Fibroblast of gingiva (primary cell): ENCODE results near the gene FGF1.
"Not testable (repeated sequence)": the region's sequence is repeated elsewhere in the genome, so short reads cannot be mapped to it uniquely, and the experiment has no call there.

Experiments used
- DNase-seq: peaks from one replicate; pipeline ENCODE4 v3.0.0-alpha.2; 2011; ENCODE audit warnings: low read depth

Gene FGF1

DNA sequence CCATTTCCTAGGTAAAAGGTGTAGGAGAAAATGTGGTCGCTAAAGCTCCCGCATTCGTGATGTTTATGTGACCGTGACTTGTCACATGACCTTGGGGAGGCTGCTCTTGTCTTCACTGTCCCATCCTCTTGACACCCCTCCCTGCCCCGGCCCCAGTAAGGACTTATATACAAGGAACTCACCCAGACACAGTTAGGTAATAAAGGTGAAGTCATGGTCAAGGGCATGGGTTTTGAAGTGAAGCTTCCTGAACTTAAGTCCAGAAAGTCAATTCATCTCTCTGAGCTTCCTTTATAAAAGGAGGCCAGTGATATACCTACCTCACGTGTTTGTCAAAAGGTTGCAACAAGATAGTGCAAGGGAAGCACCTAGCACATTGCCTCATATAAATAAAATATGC is 17.6 kb downstream of the FGF1 start:
- DNase-seq: no peak

DNA sequence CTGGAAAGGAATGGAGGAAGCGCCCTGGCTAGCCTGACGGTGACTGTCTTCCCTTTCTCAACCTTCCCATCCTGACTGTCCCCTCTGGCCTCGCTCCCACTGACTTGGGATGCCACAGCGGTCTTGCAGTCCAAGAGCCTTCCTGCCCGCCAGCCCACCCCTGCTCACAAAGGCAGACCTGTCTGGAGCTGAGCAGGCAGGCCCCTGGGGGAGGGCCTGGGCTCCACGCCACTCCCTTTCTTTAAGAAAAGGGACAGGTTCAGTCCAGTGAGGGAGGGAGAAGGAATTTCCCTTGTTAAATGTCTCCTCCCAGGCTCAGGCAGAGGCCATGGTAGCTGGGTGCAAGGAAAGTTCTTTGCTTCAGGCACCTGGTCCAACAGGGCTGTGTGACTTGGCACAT is 18.1 kb downstream of the FGF1 start:
- no peak for DNase-seq

DNA sequence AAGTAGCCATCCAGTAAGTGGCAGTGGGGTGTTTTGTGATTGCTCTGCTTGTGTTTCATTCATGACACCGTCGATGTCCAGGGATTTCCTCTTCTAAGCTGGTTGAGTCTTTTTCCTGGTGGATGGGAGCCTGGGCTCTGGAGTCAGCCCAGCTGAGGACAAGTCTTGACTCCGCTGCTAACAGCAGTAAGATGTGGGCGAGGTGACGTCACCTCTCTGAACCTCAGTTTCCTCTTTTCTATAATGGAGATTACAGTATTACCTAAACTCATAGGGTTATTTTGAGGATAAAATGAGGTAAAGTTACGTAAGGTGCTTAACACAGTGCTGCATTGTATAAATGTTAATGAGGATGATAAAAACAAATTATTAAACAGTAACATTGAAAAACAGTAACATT is 21.3 kb downstream of the FGF1 start:
- no peak for DNase-seq

DNA sequence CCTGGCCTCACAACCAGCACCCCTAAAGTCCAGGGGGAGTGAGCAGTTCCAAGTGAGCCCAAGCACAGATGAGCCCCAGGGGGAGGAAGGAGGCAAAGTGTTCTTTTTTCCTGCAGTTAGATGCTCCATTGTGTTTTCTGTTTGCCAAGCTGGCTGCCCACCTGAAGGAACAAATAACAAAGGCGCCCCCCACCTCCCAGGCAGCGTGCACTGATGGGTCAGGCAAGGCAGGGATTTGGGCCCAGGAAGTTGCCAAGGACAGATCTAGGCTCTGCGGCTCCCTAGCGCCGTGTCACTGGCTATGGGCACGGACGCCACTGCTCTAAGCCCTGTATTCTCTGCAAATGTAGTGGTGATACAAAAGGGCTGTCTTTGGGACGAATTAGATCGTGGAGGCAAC is 21.8 kb downstream of the FGF1 start:
- DNase-seq: no peak

DNA sequence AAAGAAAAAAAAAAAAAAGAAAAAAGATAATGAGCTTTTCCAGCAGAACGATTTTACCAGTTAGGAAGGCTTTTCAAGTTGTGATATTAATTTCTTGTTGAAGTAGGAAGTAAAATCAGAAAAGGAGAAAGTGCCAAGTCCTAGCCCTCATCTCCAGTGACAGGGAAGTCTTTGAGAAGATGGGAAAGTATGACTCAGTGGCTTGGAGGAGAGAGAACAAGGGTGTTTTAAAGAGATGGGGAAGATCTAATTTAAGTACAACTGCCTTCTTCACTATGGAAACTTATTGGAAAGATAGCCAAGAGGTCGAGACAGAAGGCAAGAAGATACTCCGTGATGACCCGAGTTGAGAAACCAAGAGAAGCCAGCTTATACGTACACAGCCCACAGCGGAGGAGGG is 22.6 kb downstream of the FGF1 start:
- DNase-seq: no peak

DNA sequence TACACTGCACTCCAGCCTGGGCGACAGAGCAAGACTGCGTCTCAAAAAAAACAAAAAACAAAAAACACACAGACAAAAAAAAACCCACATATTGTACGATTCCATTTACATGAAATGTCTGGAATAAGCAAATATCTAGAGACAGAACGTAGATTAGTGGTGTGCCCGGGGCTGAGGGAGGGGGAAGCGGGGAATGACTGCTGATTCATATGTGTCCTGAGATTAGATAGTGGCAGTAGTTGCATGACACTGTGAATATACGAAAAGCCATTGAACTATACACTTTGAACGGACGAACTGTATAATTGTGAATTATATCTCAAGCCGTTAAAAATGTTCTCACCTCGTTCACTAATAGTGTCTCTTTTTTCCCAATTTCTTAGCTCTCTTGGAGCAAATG is 23.9 kb downstream of the FGF1 start:
- DNase-seq: no peak

DNA sequence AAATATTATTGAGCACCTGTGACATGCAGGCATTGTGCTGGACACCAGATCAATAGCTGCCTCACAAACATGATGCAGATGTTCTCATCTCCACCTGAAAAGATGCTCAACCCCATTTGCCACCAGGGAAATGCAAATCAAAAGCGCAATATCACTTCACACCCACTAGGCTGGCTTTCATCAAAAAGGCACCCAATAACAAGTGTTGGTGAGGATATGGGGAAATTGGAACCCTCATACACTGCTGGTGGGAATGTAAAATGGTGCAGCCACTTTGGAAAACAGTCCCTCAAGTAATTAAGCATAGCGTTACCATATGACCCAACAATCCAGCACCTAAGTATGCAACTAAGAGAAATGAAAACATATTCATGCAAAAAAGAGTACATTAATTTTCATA is 24.7 kb downstream of the FGF1 start:
- no peak for DNase-seq

DNA sequence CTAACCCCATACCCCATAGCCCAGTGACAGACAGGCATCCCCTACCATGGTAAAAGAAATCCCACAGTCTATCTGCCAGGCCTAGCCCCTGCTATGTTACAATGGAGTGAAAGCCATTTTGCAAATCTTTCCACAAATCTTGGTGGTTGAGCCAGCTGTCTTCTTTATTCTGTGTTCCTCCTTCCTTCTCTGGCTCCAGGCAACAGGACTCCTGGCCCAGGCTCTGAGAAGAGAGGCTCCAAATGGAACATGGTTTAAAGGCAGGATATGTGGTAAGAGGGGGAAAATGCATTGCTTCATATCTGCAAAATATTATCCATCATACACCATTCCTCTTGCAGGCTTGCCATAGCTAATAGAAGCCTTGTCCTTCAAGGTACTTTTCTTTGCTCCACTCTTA is 25.2 kb downstream of the FGF1 start:
- DNase-seq: peak; percentile 32

DNA sequence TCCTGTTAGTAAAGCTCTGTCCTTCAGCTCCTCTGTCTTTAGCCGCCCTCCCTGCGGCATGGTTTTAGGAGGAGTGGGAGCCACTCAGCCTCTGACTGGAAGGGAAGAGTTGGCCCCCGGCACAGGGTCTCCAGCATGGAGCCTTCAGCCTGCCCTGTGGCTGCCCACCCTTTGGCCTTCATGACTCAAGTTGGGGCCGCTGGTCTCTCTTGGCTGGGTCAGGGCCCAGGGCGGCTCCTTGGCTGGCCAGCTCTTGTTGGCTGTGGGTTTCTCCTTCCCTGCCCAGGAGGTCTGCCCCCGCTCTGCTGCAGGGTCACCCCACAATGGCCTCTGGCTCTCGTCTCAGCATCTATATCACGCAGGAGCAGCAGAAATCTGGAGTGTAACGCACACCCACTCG is 25.7 kb downstream of the FGF1 start:
- no peak for DNase-seq

DNA sequence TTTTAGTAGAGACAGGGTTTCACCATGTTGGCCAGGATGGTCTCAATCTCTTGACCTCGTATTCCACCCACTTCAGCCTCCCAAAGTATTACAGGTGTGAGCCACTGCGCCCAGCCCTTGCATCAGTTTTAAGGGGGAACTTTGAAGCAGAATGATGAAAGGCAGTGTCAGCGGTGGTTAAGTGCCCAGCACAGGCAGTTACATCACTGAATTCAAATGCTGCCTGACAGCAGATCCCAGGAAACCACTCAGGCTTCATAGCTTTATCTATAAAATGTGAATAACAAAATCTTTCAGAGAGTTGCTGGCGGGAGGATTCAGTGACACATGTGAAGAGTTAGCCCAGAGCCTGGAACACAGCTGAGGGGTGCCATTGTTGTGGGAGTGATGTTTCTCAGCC is 26.5 kb downstream of the FGF1 start:
- no peak for DNase-seq

DNA sequence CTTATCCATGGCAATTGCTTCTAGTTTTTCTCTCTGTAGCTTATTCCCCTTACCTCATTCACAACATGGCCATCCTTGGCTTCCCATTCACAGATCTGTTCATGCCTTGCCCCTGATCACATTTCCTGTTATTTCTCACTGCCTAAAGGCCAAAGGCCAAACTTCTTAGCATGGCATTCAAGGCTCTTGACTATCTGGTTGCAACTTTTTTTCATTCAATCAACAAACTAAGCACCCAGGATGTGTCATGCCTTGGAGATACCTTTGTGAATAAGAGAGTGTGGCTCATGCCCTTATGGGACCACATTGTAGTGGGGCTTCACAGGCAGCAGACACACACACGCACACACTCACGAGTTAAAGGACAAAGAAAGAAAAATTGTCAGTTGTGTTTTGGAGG is 27.6 kb downstream of the FGF1 start:
- DNase-seq: no peak

DNA sequence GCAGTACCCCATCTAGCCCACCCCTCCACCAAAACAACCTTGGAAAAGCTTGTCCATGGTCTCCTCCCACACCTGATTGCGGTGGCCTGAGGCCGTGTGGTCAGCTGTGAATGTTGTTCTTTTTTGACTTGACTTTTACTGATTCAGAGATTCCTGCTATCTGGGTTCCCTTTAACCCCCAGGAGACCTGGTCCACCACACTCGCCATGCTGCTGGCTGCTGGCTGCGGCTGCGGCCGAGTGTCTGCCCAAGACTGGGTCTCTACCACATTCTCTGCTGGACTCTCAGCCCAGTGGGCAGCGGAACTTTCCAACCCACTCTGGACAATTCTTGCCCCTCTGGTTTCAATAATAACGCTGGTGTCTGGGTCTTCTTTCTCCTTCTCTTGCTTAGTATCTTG is 28.4 kb downstream of the FGF1 start:
- DNase-seq: no peak

DNA sequence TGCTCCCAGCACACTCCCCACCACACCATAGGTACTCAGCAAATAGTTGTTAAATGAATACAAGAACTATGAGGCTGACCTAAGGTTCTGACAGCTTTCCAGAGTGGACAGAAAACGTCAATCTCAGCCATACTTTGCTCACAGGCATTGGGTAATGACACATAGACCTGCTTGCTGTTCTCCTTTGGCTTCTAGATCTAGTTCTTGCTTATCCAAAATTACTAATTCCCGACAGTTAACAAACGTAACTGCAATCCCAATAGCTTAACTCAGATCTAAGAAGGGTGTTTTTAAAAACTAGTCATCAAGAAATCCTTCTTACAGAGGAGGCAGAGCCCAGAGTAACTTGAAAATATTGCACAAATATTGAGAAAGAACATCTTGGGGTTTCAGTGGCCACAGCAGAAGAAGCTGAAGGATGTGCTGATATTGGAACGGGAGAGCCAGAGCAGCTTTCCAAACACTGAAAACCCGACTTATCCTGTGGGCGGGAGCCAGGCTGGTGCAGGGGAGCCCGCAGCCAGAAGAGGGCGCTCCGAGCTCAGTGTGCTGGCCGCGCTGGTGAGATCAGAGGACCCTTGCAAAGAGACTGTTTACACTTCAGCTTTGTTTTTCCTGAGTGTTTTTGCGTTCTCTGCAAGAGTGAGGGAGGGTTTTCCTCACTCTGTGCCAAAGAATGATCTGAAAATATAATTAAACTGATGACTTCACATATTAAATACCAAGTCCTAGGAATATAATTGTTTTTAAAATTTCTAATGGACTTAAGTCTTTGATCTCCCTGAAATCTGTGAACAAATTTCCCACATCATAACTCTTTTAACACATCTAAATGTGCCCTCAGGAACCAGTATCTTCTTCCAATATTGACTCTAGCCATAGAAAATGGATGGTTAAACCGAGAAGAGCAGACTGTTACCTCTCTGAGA is 30.3 kb downstream of the FGF1 start:
- peak; percentile 85 for DNase-seq

DNA sequence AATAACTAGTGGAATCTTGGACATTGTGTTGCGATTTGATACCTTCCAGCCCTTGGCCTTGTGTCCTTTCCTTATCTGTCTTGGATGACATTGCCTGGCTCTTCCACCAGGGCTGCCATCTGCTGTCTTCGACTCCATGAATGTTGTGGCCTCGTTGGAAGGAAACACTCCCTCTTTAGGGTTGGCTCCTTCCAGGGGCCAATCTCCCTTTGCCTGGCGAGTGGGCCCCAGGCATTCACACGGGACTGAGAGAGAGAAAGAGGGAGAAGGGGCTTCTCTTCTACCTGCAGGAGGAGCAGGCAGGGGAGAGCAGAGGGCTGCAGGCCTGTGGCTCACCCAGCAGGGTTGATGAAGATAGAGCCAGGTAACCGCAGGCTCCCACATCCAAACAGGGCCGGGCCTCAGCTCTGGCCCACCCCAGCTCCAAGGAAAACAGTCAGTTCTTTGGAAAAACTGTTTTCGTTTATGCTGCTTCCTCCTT is 31.3 kb downstream of the FGF1 start:
- no peak for DNase-seq

DNA sequence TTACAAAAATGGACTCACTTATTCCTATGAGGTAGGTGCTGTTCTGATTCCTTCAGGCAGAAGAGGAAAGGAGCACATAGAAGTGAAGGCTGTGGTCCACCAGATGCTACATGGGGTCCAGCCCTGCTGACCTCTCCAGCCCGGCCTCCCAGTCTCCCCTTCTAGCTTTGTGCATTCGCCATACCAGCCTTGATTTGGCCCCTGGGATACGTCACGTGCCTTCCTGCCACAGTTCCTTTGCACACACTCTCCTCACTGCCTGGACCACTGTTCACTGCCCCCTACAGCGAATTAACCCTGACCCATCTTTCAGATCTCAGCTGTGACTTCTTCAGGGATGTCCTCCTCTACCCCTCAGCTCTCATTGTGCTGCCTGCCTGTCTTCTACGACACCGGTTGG is 32.6 kb downstream of the FGF1 start:
- no peak for DNase-seq

DNA sequence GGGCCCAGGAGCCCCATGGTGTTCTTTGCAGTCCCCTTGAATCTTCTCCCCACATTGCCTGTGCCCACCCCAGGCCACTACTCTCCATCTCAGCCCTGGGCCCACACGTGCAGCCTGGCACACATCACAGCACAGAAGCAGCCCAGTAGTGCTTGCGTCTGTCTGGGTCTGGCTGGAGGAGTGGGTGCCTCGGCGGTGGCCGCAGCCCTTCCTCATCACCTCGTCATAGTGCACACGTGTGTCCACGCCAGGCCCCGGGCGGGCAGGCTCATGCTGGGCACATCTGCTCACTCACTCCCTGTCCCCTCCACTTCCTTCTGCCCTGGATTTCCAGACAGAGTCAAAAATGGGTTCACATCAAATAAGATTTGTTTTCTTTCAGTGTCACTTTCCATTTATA is 33.3 kb downstream of the FGF1 start:
- DNase-seq: no peak

DNA sequence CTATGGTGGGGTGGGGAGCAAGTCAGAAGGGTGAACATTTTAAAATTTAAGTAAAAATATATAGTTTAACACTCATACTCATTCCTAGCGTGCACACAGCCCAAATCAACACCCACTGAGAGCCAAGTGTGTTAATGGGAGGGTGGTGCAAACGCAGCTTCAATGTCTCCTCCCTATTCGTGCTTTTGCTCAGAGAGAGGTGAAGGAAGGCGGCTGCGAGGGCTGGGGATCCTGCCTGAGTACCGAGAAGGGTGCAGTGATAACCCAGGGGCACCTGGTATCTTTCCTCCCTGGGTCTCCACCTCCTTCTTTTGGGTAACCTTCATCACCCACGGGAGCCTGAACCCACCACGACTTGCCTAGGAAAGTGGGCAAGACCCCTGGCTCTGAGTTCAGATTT is 35.0 kb downstream of the FGF1 start:
- no peak for DNase-seq

DNA sequence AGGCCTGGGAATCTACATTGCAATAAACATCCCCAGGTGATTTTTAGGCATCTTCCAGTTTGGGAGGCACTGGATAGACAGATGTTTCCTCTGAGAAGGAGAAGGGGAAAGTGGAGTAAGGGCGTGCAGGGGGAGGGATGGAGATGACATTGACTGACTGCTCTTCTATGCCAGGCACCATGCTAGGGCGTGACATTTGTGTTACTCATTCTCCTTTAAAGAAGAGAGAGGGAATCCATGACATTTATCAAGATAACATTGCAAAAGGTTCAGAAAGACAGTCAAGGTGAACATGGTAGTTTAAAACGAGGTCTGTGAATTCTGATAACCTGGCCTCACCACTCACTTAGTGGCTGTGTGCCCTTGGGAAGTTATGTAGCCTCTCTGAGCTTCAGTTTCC is 35.8 kb downstream of the FGF1 start:
- DNase-seq: no peak

DNA sequence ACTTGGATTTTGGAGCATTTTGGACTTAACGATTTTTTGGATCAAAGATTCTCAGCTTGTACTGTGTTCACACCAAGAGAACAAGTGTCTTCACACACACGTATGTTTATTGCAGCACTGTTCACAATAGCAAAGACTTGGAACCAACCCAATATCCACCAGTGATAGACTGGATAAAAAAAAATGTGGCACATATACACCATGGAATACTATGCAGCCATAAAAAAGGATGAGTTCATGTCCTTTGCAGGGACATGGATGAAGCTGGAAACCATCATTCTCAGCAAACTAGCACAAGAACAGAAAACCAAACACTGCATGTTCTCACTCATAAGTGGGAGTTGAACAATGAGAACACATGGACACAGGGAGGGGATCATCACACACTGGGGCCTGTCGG is 37.8 kb downstream of the FGF1 start:
- DNase-seq: not testable (repeated sequence)

DNA sequence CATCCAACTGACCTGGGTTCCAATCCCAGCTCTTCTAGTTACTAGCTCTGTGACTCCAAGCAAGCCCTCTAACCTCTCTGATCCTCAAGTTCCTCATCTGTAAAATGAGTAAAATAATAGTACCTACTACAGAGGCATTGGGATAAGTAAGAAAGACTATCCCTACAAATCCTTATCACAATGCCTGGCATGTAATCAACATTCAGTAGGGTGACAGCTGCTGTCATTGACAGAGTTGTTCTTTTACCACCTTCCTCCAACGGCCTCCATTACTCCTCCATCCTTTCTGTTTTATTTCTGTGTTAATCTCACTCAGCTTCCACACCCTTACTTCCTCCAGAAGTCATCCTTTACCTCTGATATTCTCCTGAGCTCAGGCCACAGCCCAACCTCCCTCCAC is 40.4 kb downstream of the FGF1 start:
- no peak for DNase-seq

DNA sequence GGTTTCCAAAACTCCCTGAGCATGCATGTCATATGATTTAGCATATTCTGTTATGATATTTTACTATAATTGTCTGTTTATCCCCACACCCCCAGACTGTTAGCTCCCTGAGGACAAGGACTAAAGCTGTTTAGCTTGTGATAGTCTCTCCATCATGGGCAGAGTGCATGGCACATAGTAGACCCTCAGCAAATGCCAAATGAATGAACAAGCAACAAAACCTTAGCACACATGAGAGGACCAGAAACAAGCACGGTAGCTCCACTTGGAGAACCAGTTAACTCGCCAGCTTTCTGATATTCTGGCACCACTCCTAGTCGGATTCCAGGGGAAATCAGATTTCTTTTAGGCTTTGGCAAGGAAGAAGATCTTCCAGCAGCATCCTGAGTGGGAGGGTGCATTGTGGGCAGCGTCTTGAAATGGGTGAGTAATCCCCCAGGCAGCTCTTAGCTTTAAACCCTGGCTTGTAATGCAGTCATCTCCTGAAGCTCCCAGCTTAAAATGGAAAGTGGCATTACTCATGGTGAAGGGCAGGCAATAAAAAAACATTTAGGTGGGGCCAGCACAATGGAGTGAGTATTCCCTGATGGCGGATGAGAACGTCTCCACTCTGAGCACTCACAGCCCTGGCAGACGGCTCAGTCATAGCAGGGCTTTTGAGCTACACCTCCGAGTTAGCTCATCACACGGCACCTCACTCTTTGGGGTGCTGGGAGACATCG is 41.1 kb downstream of the FGF1 start:
- peak; percentile 97 for DNase-seq

DNA sequence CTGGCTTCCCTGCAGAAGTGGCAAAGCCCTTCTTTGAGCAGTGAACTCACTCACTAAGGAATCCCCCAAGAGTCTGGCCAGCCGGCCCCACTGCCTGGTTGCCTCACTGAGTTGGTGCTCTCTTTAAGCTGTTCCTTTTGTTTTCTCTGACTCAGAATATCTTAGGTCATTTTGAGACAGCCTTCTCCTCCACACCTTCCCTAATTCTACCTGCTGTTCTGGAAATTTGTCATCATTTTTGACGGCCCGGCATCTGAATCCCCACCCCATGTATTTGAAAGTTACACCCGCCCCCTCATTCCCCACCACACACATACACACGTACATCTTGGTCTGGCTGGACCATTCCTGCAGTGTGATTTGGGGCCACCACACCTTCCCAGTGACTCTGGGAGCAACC is 41.8 kb downstream of the FGF1 start:
- no peak for DNase-seq

DNA sequence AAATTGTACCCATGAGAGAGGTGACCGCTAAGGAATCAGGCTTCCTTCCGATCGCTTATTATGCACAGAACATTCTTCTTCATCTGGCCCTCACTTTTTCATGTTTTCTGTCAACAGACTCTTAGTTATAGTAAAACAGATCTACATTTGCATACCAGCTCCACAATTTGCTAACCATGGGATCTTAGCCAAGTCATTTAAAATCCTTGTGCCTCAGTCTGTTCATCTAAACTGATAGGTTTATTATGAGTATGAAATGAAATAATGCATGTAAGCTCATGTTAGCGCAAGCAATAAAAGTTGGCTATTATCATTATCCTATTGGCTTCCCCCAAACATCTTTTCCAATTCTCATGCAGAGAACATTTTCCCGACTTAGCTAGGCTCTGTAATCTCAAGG is 42.3 kb downstream of the FGF1 start:
- DNase-seq: no peak

DNA sequence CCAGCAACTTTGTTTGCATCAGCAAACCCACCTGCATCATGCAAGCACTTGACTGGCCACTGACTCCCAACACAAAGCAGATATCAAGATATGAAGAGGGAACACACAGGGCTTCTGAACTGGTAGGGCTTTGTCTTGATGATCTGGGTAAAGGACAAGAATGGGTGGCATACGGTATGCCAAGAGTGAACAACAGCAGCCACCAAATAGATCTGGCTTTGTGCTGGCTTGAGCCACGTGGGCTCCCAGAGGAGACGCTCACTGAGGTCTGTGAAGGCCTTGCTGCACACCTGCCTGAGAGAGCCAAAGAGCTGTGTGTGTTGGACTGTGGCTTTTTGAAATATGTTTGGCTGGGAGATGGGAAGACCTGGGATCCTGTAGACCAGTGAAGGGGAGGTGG is 43.5 kb downstream of the FGF1 start:
- no peak for DNase-seq
